ENCODE results near the gene CNOT4.

The CNOT4 gene

DNA sequence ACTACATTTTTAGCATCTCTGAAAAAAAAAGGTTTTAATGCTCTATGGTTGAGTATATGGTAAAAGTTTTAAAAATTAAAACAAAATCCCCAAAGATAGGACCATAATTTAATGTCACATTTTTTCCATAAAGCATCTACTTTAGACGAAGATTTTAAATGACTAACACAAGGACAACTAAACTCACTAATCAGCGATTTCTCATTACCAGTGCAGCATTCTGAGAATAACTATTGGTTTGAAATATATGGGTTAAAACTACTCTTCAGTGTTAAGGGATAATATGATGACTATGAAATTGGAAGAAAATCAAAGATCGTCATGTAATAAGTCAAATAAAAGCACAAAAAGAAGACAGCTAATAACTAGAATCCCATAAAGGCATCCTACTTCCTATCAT is 118.4 kb downstream of the CNOT4 start:
- no peak for DNase-seq

DNA sequence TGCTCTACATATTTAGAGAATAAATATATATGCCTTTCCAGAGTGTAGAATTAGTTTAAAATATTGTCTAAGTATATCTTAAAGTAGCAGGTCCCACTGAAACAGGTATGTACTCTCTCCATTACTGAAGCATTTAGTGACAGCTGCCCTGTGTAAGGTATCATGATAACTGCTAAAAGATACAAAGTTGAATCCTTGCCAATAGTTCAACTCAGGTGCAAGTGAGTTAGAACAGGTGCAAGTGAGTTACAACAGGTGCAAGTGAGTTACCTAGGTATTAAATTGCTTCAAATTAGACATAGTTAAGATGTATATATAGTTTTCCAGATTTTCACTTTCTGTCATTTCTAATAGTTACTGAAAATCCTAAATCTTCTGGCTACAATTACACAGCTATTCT is 119.1 kb downstream of the CNOT4 start:
- peak; percentile 39 for DNase-seq

DNA sequence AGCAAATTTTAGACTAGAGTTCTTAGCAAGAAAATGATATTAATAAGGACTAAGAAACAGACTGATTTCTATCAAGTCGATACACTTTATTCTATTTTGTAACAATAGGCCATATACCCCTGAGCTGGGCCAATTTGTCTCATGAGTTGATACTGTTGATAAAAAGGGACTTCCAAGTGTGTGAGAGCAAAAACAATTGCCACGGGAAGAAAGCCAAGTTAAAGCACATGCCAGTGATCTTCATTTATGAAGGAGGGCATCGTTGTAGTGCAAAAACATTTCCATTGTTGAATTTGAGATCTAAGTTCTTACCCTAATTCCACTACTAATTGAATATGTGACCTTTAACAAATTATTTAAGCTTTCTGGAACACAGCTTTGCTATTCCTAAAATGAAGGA is 119.9 kb downstream of the CNOT4 start:
- no peak for DNase-seq

DNA sequence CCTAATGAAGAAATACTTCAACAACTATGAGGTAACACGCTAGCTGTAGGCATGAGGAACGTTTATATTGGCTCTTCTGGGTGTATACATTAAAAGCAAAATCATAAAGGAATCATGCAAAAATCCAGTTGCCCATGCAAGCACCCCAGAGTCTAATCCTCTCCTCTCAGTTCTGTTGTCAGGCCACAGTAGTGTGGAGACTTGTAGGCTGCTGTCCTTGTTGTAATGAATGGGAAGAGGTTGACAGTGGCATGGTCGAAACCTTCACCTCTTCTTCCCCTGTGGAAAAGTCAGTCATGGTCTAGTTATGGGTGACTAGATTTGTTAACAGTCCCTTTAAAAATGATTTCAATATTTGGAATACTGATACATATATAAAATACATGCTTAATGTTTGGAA is 121.3 kb downstream of the CNOT4 start:
- no peak for DNase-seq

DNA sequence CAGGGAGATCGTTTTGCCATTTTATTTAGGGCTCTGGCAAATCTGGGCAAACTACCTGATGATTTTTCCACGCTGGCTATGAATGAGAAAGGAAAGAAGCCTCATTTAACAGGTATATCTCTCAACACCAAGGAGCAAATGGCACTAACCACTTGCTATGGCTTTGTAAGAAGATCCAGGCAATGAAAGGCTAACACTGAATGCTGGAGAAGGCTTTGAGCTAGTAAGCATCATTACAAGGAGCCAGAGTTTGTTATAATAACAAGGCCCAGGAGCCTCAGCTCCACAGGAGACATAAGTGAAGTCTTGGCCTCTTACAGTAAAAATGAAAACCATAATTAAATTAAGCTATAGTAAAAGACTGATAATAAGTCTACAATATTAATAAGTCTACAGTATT is 123.1 kb downstream of the CNOT4 start:
- DNase-seq: no peak

DNA sequence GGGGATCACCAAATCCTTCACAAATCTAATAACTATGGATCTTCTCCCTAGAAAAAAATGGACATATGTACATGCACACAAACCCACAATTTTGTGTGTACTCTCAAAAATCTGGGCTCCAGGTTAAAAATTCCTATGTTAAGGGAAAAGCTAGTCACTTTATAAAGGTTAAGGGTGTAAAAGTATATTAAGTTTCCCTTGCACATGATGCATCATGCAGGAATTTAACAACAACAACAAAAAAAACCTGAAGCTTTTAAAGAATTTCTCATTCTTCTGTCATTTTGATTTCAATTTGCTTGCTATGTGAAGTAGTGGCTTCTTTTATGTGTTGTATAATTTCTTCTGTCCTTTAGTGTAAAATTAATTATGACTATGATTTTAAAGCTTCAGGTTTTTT is 123.7 kb downstream of the CNOT4 start:
- DNase-seq: no peak

DNA sequence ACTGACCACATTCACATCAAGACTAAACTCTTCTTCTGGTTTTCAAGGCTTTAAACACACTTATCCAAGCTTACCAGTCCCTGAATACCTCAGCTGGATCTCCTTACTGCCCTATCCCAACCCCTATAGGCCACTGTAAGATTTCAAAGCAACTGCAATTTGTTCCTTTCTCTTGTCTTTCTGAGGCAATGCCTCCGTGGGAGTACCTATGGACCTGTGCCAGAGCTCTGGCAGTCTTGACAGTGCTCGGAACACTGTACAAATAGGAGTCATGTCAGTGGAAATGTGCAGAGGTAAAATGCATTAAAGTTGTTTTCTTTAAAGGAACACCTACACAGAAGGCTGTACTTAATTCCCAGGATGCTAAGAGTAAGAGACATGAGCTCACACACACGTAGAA is 124.7 kb downstream of the CNOT4 start:
- DNase-seq: no peak

DNA sequence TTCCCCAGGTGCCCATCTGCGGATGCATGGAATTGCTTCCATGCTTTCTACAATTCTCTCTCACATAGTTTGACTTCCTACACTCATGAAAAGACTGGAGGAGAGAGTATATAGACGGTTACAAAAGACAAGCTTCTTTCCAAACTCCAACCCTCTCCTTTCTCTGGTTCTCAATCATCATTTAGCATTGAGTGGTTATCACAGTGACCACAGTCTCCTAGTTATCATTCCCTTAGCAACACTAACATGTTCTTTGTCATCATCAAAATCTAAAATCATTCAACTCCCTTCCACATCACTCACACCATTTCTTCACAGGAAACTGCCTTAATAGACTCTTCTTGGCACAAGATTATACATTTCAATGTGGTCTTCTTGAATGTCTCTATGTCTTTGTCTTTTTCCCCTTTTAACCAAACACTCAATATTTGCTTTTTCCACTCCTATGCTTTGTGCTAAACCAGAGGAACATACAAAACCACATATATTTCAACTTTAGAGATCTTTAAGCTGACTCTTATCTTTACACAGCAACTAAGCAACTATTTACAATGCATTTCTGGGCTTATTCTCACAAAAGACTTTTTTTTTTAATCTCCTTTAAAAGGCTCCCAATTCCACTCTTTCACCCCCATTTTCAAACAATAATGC is 126.3 kb downstream of the CNOT4 start:
- no peak for DNase-seq

DNA sequence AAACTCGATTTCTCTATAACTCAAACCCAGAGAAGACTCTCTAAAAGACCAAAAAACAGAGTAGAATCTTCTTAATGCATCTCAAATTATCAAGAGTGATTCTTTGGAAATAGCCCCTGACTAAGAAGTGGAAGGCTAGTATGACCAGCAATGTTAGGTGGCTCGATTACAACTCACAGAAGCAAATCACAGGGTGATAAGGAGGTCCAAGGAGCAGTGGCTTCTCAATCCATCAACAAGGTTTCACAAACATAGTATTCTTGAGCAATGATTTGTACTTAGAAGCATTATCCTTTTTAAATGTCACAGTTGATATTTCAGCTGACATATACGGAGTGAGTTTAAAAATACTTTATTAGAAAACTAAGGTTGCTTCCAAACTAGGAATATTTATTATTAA is 127.7 kb downstream of the CNOT4 start:
- no peak for DNase-seq

DNA sequence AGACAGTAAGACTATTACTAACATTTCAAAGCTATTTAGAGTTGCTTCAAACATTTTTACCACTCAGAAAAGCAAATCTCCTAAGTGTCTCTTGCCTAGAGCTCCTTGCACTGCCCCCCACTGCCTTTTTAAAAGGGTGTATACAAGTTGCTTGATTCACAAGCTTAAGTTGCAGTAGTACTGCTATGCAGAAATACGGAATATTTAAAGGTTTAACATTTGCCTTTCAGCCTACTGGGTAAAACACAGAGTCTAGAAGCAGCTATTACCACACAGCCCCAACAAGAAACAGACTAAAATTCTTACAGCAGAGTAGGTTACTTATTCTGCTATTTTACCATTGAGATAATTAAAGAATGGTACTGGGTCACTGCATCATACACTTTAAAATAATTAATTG is 128.5 kb downstream of the CNOT4 start:
- no peak for DNase-seq

DNA sequence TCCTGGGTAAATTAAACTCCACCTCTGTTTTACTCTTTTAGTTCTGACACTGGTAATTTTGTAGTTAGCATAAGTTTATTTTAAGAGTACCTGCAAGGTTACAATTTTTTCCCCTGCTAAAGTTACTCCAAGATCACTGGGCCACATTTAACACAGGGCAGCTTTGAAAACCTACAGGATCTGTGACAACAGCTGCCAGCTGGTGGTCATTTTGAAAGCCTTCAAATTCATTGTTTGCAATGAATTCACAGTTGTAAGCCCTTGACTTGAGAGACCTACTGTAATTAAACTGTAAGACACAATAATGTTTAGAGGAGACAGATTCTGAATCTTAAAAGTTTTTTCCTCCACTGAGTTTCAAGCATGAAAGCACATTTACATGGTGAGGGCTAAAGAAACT is 129.6 kb downstream of the CNOT4 start:
- no peak for DNase-seq

DNA sequence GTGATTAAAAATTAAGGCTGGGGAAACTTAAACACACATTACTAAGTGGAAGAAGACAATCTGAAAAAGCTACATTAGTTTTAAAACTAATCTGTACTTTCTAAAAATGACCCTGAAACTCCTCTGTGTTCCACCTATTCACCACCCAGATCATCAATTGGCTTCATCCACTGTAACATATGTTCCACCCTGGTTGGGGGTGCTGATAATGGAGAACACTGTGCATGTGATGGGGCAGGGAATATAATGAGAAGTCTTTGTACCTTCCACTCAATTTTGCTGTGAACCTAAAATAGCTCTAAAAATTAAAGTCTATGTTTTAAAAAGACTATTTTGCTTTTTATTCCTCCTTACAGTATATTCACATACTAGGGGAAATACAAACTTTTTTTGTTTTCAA is 132.7 kb downstream of the CNOT4 start:
- DNase-seq: no peak

DNA sequence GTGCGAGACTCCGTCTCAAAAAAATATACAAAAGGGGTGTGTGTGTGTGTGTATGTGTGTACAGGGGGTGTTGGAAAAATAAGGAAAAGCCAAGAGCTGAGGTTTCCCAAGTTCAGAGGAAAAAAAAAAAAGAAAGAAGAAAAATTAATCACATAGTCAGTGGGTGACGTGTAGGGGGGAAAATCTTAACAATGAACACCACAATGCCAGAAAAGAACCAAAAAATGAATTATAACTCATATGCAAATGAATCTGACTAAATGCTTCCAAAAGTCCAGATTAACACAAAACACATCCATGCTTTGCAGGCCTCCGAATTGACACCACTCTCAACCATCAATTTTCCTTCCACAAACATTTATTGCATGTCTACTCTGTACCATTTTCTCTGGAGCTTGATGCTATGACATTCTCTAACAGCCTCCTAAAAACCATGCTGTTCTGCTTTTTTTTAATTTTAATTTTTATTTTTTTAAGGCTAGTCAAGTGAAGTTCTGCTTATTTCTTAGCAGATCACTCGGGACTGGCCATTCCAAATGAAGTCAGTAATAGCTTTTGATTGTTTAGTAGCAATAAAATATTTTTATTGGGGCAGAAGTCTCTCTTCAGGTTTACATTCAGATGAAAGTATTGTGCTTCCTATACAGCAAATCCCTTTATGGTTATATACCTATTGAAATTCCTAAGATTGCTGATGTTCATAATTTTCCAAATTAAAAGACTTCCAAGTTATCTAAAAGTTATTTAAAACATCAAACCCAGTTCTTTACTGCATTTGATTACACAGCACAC is 133.8 kb downstream of the CNOT4 start:
- no peak for DNase-seq

DNA sequence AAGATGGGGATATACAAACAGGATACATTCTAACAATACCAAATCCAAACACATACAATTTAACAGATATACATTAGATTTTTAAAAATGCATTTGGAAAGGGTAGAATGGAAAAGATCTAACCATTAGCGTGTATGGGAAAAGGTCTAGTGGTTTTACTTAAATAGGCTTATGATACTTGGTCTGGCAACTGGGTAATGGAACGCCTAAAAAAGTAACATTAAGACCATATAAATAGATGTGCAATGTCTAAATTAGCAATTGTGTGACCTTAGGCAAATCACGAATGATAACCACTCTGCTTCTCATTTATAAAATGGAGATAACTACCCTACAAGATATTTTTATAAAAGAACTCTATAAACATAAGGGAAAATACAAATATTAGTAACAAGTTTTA is 135.2 kb downstream of the CNOT4 start:
- no peak for DNase-seq

DNA sequence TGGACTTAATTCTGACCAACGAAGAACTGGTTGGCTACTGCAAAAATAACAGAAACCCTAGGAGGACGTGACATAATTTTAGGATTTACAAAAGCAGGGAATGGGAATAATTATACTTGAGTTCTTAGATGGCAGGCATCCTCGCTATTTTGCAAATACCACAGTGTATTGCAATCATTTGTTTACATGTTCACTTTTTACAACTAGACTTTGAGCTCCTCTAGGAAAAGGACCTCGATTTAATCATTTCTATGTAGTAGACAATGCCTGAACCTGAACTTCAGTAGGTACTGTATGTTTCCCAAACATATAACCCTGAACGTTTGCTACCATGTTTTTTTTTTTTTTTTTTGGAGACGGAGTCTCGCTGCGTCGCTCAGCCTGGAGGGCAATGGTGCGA is 137.7 kb downstream of the CNOT4 start:
- no peak for DNase-seq

DNA sequence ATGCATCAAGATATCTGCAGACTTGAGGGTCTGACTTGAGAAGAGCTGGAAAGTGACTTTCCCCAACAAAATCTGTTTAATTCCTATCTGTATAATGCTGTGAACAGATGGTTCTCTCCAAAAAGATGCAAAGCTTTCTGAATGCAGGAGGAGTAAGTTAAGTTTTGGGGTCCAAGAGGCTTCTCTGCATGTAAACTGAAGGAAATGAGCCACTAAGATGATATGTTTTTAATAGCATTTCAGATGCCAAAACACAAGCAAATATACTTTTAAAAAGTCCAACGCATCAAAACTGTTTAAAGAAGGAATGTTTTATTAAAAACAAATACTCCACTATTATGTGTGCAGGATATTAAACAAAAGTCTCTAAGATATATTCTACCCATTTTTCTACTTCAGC is 139.2 kb downstream of the CNOT4 start:
- DNase-seq: no peak

DNA sequence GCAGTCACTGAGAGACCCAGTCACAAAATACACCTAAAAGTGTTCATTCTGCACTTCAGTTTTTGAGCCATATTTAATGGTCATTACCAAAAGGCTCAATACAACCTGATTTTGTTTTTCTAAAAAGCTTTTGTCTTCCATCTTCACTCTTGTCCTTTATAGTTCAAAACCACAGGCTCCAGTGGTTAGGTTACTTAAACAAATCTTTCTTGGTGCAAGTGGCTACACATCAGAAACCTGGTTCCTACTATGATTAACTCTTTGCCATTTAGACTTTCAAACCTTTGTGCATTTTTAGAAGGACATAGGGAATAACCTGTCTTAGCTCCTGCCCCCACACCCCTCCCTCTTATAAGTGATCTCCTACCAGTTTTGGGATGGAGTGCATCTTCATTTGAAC is 140.5 kb downstream of the CNOT4 start:
- DNase-seq: no peak

DNA sequence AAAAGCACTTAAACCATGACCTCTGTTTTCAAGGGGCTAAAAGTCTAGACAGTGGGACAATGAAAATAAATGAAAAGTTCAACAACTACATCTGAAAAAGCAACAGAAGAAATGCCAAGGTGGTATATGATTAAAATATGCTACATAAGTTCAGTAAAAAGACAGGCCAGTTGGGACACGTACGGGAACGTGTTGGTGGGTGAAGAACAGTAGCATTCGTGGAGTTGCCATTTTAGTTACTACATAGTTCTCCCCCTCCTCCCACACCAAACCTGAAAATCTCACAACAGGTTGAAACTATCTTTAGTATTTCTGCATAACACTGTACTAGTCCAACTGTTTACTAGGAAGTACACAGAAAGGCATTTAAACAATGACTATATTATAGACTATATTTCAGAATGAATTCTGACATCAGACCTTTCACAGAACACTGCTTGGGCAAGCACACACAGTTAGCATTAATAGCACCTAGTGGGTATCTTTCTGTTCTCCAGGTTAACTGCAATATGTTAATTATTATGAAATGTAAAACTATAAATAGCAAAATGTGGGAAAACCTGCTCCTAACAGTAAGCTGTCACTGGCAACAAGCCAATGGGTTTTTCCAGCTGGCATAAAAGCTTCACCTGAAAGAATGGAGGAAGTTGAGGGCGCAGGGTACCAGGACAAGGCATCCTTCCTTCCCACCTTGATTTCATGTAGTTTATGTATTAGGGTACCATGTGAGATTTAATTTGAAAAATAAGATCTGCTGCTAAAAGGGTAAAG is 141.3 kb downstream of the CNOT4 start:
- DNase-seq: no peak

DNA sequence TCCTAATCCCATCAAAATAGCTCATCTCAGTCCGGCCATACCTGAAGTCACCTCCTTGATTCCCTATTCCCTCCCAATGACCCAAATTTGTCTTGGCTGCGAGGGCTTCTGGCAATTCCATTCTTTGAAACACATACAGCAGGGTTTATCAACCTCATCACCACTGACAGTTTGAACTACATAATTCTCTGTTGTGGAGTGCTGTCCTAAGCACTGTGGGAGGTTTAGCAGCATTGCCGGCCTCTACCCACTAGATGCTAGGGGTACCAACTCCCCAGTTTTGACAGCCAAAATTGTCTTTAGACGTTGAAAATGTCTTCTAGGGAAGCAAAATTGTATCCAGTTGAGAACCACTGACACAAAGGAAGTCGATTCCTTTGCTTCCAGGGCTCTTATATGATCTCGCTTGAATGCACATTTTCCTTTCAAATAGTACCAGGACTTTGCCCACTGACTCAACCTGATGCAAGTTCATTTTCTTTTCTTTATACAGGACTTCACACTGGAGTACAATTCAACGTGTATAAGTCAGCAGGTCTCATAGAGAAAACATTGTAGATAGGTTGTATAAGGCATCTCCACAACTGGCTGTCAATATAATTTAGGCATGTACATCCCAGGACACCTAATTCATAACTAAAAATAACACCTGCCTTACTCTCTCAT is 142.9 kb downstream of the CNOT4 start:
- DNase-seq: no peak

DNA sequence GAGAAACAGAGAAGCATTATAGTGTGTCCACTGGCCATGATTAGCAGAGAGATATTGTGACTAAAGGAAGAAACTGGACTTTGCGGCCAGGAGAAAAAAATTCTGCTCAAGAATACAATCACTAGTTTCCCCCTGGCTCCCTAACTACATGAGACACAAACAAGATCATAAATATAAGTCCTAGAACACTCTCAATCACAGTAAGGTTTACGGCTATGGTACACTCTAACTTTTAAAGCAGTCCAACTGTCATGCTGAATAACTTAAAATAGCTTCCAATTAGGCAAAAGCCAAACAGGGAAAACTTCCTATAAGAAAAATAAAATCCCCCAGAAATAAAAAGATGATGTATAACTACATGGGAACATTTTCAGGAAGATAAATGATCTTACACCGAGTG is 144.2 kb downstream of the CNOT4 start:
- DNase-seq: no peak

DNA sequence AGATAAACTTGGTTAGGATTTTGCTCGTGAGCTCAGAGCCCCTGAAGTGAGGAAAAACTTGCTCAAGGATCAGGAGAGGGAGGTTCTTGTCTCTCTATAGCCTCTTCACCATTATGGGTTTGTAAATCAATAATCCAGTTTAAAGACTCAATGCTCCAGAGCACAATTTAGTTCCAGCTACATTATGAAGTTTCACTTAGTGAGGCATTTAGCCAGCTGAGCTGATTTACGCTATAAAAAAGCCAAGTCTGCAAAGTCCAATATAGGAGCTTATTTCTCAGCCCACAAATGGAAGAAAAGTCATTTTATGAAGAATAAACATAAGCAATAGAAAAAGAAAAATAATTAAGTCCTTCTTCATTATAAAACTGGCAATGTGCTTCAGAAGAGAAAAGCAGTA is 145.7 kb downstream of the CNOT4 start:
- DNase-seq: no peak

DNA sequence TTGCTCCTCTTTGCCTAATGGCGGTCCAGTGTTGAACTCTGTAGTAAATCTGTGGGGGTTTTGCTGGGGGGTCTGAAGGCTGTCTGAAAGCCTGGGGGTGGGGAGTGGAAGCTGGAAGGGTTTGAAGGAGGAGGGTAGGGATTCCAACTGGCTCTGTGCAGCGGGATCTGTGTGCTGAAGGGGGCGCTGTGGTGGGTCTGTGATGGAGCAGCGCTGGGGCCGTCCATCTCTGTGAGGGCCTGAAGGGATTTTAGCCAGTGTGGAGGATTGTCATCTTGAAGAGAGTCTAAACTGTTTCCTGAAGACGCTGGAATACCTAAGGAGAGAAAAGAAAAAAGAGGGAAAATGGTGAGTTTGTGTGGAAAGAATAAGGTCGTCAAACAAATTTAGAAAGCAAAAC is 147.0 kb downstream of the CNOT4 start:
- DNase-seq: no peak

DNA sequence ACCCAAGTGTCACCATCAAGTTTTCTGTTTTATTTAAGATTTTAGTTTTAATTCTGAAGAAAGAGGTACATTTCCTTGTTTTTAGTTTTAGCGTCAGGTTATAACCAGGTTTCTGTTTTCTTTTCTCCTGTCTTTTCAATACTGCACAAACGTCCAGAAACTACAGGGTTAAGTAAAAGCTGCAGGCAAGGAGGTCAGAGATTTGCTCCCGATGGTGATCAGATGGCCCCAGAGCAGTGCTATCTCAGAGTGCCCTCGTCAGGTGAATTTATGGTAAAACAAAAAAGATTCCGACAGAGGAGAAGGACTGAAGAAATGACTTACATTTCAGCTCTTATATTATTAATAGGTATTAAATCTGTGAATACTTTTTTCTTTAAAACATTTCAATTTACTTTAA is 148.1 kb downstream of the CNOT4 start:
- DNase-seq: no peak

DNA sequence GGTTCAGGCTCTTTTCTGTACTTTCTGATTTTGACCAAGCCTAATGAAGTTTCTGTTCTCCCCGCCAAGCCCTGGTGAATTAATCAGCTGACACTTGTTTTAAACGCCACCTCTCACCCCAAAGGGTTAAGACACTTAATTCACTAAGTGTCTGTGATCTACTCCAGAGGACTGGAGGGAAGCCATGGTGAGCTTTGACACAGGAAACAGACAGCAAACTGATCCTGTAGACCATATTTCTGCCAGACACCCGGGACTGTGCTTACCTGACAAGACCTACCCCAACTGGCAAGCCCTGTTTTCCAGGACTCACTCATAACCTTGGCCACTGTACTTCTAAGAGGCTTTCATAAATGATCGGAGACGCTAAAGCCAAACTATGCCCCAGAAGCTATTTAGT is 150.3 kb downstream of the CNOT4 start:
- DNase-seq: no peak

Measured in NCI-H2107 (cell line).